Calu3 (cell line): Measurements from ENCODE around the gene XPO6. TPM values are rescaled to one million over a fixed set of nuclear protein-coding genes. Genes with fewer than 3 reads are reported as not detected.

Experiments used
- Bru-seq: library from RNA; stranded (reverse); fragments of 400-500 nt; gene quantifications from one replicate; lab custom pipeline; 2021; lab: Mats Ljungman, UMichigan
- BruChase-seq, 2 experiments: library from RNA; stranded (reverse); fragments of 400-500 nt; gene quantifications; one replicate each; lab custom pipeline; 2021; lab: Mats Ljungman, UMichigan
- BruUV-seq: library from RNA; stranded (reverse); fragments of 400-500 nt; replicated peaks from 2 replicates; lab custom pipeline; 2021; lab: Mats Ljungman, UMichigan
- CTCF ChIA-PET: fragments of 300-600 bp; sonication (Branson Sonifier 250); formaldehyde crosslinking; loops from one replicate; lab custom pipeline; 2022; ENCODE audit warnings: antibody characterized with exemption; lab: Charles Lee
- DNase-seq: peaks from one replicate; pipeline ENCODE4 v3.0.0; 2022
- H3K27ac Mint-ChIP-seq: one replicate; pipeline ENCODE4 v1.8.0; 2022; ENCODE audit warnings: mixed read lengths; ENCODE audit not compliant: unreplicated experiment
- H3K27me3 Mint-ChIP-seq: one replicate; pipeline ENCODE4 v1.8.0; 2022; ENCODE audit warnings: mixed read lengths; ENCODE audit not compliant: unreplicated experiment
- H3K36me3 Mint-ChIP-seq: one replicate; pipeline ENCODE4 v1.8.0; 2022; ENCODE audit warnings: mild to moderate bottlenecking, moderate library complexity, mixed read lengths; ENCODE audit not compliant: insufficient read depth, unreplicated experiment
- H3K4me1 Mint-ChIP-seq: one replicate; pipeline ENCODE4 v1.8.0; 2022; ENCODE audit warnings: mild to moderate bottlenecking, low read depth, mixed read lengths; ENCODE audit not compliant: unreplicated experiment
- H3K4me3 Mint-ChIP-seq: one replicate; pipeline ENCODE4 v1.8.0; 2022; ENCODE audit warnings: mild to moderate bottlenecking, low read depth, moderate library complexity, mixed read lengths; ENCODE audit not compliant: unreplicated experiment
- H3K9me3 Mint-ChIP-seq: one replicate; pipeline ENCODE4 v1.8.0; 2022; ENCODE audit warnings: low read depth, mixed read lengths; ENCODE audit not compliant: unreplicated experiment
- CTCF ChIP-seq: fragments of 200-600 bp; IDR thresholded peaks from one replicate; pipeline ENCODE4 v1.8.0; 2022; ENCODE audit warnings: antibody characterized with exemption; ENCODE audit not compliant: unreplicated experiment
- intact Hi-C: fragments of 100-400 bp; cut with micrococcal nuclease; formaldehyde crosslinking; loops from one replicate; pipeline ENCODE4 v1.10.0; 2022; ENCODE audit not compliant: unreplicated experiment
- long read RNA-seq: library from polyadenylated mRNA; stranded (forward); transcript quantifications from one replicate; pipeline ENCODE4 v2.0.0, GENCODE V29; 2022
- total RNA-seq: library from RNA; stranded (reverse); gene quantifications from 2 replicates; pipeline ENCODE4 v1.2.3, GENCODE V29; 2022

XPO6 gene
- total RNA-seq = 149 and 153 TPM in 2 replicates
- percentile 91 among the genes with signal in this experiment for Bru-seq, nascent RNA
- BruChase-seq, experiment 1, labeled RNA remaining after a 6-hour chase = percentile 85 among the genes with signal in this experiment
- BruChase-seq, experiment 2, labeled RNA remaining after a 2-hour chase = percentile 79 among the genes with signal in this experiment
- long read RNA-seq, full-length matches to known transcripts = 6 of 35 reads
- long read RNA-seq, partial matches to known transcripts = 22 of 35 reads
- long read RNA-seq, other reads (novel, unspliced or antisense) = 7 of 35 reads

GRCh38 chr16:28211758-28212531, at the start of gene XPO6:
Gene XPO6, minus strand, starts transcription at chr16:28211965. Its CDS starts 597 bp downstream, at chr16:28211368.
- DNase-seq = peak; percentile 99
- BruUV-seq = no TSS peak
- H3K4me1 Mint-ChIP-seq = peaks cover 26% of the 10 kb centered on the region
- H3K27ac Mint-ChIP-seq = peak within 1 kb of the TSS; percentile 72
- TF ChIP-seq CTCF = no peak
- peaks cover 47% of the 10 kb centered on the region for H3K36me3 Mint-ChIP-seq
- H3K9me3 Mint-ChIP-seq = peaks cover 2% of the 10 kb centered on the region
- intact Hi-C loops = loop anchor here (10.0 kb wide), 1 partner anchor 897 kb away; the partner anchor contains the start of gene IL4R
- no peaks in the 10 kb centered on the region for H3K27me3 Mint-ChIP-seq
- peak within 1 kb of the TSS; percentile 87 for H3K4me3 Mint-ChIP-seq
- CTCF ChIA-PET = no interaction called here

GRCh38 chr16:28260193-28260592, 48.4 kb upstream of the XPO6 start:
- H3K9me3 Mint-ChIP-seq = no peaks in the 10 kb centered on the region
- no peak for TF ChIP-seq CTCF
- no peaks in the 10 kb centered on the region for H3K36me3 Mint-ChIP-seq
- no TSS peak for BruUV-seq
- no peak overlapping the region for H3K4me3 Mint-ChIP-seq
- no peak for DNase-seq
- H3K4me1 Mint-ChIP-seq = peaks cover 10% of the 10 kb centered on the region
- CTCF ChIA-PET = no interaction called here
- peaks cover 87% of the 10 kb centered on the region for H3K27me3 Mint-ChIP-seq
- intact Hi-C loops = no loop called here
- no peak overlapping the region for H3K27ac Mint-ChIP-seq

GRCh38 chr16:28259781-28260150, 48.0 kb upstream of the XPO6 start:
- CTCF ChIA-PET = no interaction called here
- DNase-seq = no peak
- Mint-ChIP-seq H3K36me3 (no peaks in the 10 kb centered on the region), H3K27me3 (peaks cover 82% of the 10 kb centered on the region), H3K4me1 (peaks cover 6% of the 10 kb centered on the region), H3K27ac (no peak overlapping the region), H3K4me3 (no peak overlapping the region), H3K9me3 (no peaks in the 10 kb centered on the region)
- BruUV-seq = no TSS peak
- TF ChIP-seq CTCF = no peak
- intact Hi-C loops = no loop called here

- peaks cover under 1% of the 10 kb centered on the region for H3K4me1 Mint-ChIP-seq
- intact Hi-C loops = no loop called here
- no peak for DNase-seq
- no peak for TF ChIP-seq CTCF
- no peaks in the 10 kb centered on the region for H3K36me3 Mint-ChIP-seq
- no peak overlapping the region for H3K4me3 Mint-ChIP-seq
- peaks cover 77% of the 10 kb centered on the region for H3K27me3 Mint-ChIP-seq
- CTCF ChIA-PET = no interaction called here
- BruUV-seq = no TSS peak
- H3K27ac Mint-ChIP-seq = no peak overlapping the region
- no peaks in the 10 kb centered on the region for H3K9me3 Mint-ChIP-seq
Observed at GRCh38 chr16:28259091-28259780, 47.5 kb upstream of the XPO6 start.
